ENCODE measurements around the gene LIN9.

Gene LIN9

DNA sequence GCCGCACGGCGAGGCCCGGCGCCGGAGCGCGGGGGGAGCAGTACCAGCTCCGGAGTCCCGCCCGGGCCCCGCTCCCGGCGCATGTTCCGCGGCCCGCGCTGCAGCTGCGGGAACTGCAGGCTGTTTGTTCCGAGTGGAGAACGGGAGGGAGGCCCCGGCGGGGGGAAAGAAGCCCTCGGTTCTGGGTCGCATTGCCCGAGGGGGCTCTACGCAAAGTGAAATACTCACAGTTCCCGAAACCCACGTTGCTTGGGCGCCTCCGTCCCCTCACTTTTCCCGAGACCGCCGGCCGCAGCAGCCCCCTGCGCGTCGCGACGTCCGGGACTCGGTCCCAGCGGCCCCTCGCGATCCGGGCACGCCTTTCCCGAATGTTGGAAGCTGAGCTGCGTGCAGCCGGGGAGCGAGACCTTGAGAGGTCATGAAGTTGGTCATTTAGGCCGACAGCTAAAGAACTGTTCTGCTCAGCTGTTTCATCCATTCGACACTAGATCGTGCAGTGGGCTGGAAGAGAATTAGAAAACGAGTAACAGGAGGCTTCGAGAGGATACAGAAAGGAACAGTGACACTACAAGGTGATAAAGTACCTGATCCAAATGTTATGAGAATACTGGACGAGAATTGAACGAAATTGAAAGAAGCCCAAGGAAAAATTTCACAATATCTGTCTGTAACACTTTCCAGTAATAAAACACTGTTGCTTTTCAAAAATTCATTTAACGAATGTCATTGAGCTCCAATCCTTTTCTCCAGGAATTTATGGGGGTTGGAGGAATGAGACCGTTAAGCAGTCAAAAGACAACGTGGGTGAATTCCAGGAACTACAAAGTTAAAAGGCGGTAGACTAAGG is 657 bp upstream of the LIN9 start:
- TF ChIP-seq, protein P1, sequence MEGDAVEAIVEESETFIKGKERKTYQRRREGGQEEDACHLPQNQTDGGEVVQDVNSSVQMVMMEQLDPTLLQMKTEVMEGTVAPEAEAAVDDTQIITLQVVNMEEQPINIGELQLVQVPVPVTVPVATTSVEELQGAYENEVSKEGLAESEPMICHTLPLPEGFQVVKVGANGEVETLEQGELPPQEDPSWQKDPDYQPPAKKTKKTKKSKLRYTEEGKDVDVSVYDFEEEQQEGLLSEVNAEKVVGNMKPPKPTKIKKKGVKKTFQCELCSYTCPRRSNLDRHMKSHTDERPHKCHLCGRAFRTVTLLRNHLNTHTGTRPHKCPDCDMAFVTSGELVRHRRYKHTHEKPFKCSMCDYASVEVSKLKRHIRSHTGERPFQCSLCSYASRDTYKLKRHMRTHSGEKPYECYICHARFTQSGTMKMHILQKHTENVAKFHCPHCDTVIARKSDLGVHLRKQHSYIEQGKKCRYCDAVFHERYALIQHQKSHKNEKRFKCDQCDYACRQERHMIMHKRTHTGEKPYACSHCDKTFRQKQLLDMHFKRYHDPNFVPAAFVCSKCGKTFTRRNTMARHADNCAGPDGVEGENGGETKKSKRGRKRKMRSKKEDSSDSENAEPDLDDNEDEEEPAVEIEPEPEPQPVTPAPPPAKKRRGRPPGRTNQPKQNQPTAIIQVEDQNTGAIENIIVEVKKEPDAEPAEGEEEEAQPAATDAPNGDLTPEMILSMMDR (IDR thresholded peaks at IDR 0.05; ENCODE audit: insufficient read depth, low read length, poor library complexity, severe bottlenecking) = no peak
- no peaks in the 10 kb centered on the region for H3K27me3 ChIP-seq (replicated peaks; ENCODE audit: control insufficient read depth, insufficient read depth, low read length)
- DNase-seq (ENCODE audit: extremely low read depth, insufficient read length) = no peak
- H3K36me3 ChIP-seq (ENCODE audit: control insufficient read depth, insufficient read depth, low read length) = no peaks in the 10 kb centered on the region
- peak overlapping the region; percentile 96 for H3K4me3 ChIP-seq (replicated peaks; ENCODE audit: low read depth, low read length)

DNA sequence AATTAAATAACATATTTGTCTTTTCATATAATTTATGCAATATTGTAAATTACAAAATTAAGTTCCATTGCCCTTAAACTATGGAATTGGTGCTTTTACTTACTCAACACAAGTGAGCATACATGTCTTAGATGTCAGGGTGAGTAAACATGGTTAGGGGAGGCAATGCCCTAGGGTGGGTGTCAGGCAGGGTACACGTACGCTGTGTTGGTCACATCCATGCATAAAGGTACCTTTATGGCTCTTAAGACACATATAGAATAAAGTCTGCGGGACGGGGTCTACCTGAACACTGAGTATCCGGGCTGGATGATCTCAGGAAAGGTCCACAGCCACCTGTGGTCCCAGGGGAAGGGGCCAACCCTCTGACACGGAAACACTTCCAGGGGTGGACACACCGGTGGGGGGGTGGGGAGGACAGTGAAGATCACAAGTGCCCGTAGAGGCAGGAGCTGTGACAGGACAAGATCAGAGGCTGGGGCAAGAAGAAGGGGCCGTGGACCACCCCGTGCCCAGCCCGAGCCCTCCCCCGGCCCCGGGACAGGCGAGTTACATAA is 720 bp downstream of the LIN9 start:
- DNase-seq (ENCODE audit: extremely low read depth, insufficient read length) = no peak
- no peaks in the 10 kb centered on the region for H3K36me3 ChIP-seq (ENCODE audit: control insufficient read depth, insufficient read depth, low read length)
- peak overlapping the region; percentile 96 for H3K4me3 ChIP-seq (replicated peaks; ENCODE audit: low read depth, low read length)
- TF ChIP-seq, protein P1 (IDR thresholded peaks at IDR 0.05; ENCODE audit: insufficient read depth, low read length, poor library complexity, severe bottlenecking) = no peak
- H3K27me3 ChIP-seq (replicated peaks; ENCODE audit: control insufficient read depth, insufficient read depth, low read length) = no peaks in the 10 kb centered on the region

DNA sequence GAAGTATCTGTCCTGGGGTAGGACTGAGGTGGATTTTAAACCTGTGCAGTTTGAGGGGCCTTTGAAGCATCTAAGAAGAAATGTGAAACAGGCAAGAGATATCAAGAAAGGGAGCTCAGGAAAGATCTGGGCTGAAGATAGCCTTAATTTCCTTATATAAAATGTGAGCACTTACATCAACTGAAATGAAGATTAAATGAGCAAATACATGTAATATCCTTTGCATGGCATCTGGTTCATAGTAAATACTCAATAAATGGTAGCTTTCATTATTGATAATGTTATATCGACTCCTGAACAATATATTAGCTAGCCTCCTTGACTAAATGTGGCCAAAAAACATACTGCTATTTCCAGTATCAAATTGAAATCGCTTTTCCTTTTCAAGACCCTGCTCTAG is 2.5 kb downstream of the LIN9 start:
- Histone ChIP-seq H3K4me3 (replicated peaks; ENCODE audit: low read depth, low read length) (no peak overlapping the region), H3K27me3 (replicated peaks; ENCODE audit: control insufficient read depth, insufficient read depth, low read length) (no peaks in the 10 kb centered on the region), H3K36me3 (ENCODE audit: control insufficient read depth, insufficient read depth, low read length) (no peaks in the 10 kb centered on the region)
- TF ChIP-seq, protein P1 (IDR thresholded peaks at IDR 0.05; ENCODE audit: insufficient read depth, low read length, poor library complexity, severe bottlenecking) = no peak
- no peak for DNase-seq (ENCODE audit: extremely low read depth, insufficient read length)

DNA sequence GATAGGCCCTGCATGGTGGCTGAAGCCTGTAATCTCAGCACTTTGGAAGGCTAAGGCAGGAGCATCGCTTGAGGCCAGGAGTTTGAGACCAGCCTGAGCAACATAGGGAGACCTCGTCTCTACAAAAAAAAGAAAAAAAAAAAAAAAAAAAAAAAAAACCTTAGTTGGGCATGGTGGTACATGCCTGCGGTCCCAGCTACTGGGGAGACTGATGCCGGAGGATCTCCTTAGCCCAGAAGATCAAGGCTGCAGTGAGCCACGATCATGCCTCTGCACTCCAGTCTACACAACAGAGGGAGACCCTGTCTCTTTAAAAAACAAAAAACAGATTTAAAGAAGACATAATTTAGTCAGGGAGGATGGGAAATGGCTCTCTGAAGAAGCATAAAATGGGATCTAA is 3.8 kb downstream of the LIN9 start:
- no peak overlapping the region for H3K4me3 ChIP-seq (replicated peaks; ENCODE audit: low read depth, low read length)
- TF ChIP-seq, protein P1 (IDR thresholded peaks at IDR 0.05; ENCODE audit: insufficient read depth, low read length, poor library complexity, severe bottlenecking) = no peak
- DNase-seq (ENCODE audit: extremely low read depth, insufficient read length) = no peak
- H3K36me3 ChIP-seq (ENCODE audit: control insufficient read depth, insufficient read depth, low read length) = no peaks in the 10 kb centered on the region
- no peaks in the 10 kb centered on the region for H3K27me3 ChIP-seq (replicated peaks; ENCODE audit: control insufficient read depth, insufficient read depth, low read length)

DNA sequence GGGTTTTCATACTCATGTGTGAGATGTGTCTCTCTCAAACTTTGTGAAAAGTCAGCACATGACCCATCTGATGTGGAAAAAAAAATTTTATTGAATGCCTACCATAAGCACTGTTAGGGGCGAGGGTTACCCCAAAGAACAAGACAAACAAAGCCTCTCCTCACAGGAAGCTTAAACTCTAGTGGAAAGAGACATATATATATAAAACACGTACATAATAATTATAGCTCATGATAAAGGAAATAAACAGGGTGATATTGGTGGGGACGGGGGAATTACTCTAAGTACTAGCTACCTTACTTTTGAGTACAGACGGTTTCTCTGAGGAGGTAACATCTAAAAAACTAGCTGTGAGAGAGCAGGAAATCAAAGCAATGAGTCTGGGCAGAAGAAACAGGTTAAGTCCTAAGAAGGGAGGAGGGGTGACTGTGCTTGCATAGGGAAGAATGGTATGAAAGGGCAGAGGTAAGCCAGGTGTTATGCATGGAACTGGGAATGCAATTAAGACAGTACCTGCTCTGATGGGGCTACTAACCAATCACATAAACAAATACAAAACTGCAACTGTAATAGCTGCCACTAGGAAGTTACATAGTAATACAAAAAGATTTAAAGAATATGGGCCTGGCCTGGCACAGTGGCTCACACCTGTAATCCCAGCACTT is 4.5 kb downstream of the LIN9 start:
- TF ChIP-seq, protein P1 (IDR thresholded peaks at IDR 0.05; ENCODE audit: insufficient read depth, low read length, poor library complexity, severe bottlenecking) = no peak
- H3K4me3 ChIP-seq (replicated peaks; ENCODE audit: low read depth, low read length) = no peak overlapping the region
- H3K36me3 ChIP-seq (ENCODE audit: control insufficient read depth, insufficient read depth, low read length) = no peaks in the 10 kb centered on the region
- no peaks in the 10 kb centered on the region for H3K27me3 ChIP-seq (replicated peaks; ENCODE audit: control insufficient read depth, insufficient read depth, low read length)
- DNase-seq (ENCODE audit: extremely low read depth, insufficient read length) = no peak

Data from GM06990 (cell line).